ENCODE results near the gene KREMEN1. TPM values are rescaled to one million over a fixed set of nuclear protein-coding genes. Genes with fewer than 3 reads are reported as not detected.

The KREMEN1 gene
- total RNA-seq, 1 experiment from 2014 or later: 31.9 TPM

- H3K27ac ChIP-seq (ENCODE audit: low read depth, low read length): no peak overlapping the region
- ATAC-seq (no peak), DNase-seq (ENCODE audit: low read depth, low spot score) (no peak)
- TF ChIP-seq RAD21 (IDR thresholded peaks at IDR 0.05; ENCODE audit: low read depth): no peak
- no peak for TF ChIP-seq YY1 (IDR thresholded peaks at IDR 0.05; ENCODE audit: extremely low read depth, insufficient replicate concordance, low read depth, low read length)
- TF ChIP-seq MAX (IDR thresholded peaks at IDR 0.05): no peak
- no peak for TF ChIP-seq EGR1 (IDR thresholded peaks at IDR 0.05; ENCODE audit: low read depth)
- no peak for TF ChIP-seq SIN3A (IDR thresholded peaks at IDR 0.05; ENCODE audit: low read depth)
- TF ChIP-seq ZBTB33 (IDR thresholded peaks at IDR 0.05; ENCODE audit: extremely low read depth, insufficient replicate concordance, low read length): no peak
- TF ChIP-seq JUND (IDR thresholded peaks at IDR 0.05): no peak
- TF ChIP-seq CTCF (IDR thresholded peaks at IDR 0.05 in 2 of 3, conservative IDR thresholded peaks at IDR 0.05 in 1 of 3; ENCODE audit: borderline replicate concordance in 1 of 3, insufficient read depth in 1 of 3, low read depth in 2 of 3, low read length in 2 of 3): no peak
- no peak for TF ChIP-seq ATF3 (IDR thresholded peaks at IDR 0.05)
- no peak for TF ChIP-seq EZH2phosphoT487 (IDR thresholded peaks at IDR 0.05; ENCODE audit: borderline replicate concordance)
- TF ChIP-seq SRF (IDR thresholded peaks at IDR 0.05; ENCODE audit: low read depth): no peak
- no peak for TF ChIP-seq ZFX (IDR thresholded peaks at IDR 0.05)
- TF ChIP-seq ZNF274 (IDR thresholded peaks at IDR 0.05; ENCODE audit: low read depth, low read length): no peak
- no peak for TF ChIP-seq REST (IDR thresholded peaks at IDR 0.05; ENCODE audit: low read depth)
- no peak for TF ChIP-seq SP1 (IDR thresholded peaks at IDR 0.05; ENCODE audit: low read depth)
- no peak for TF ChIP-seq EZH2 (IDR thresholded peaks at IDR 0.05)
- no peak for TF ChIP-seq TCF7L2 (IDR thresholded peaks at IDR 0.05; ENCODE audit: borderline replicate concordance, extremely low read depth, insufficient read depth, insufficient read length)
- TF ChIP-seq CBX3 (IDR thresholded peaks at IDR 0.05; ENCODE audit: low read depth): no peak
- H3K4me2 ChIP-seq (ENCODE audit: low read length): no peak overlapping the region
- RAD21 ChIA-PET (ENCODE audit: low non-redundant PET in 1 of 2, low total read pairs in 2 of 2, uncharacterized antibody in 2 of 2, unreplicated experiment in 2 of 2): no interaction called here
- no peaks in the 10 kb centered on the region for H3K79me2 ChIP-seq (ENCODE audit: insufficient read depth, low read length)
- no peak overlapping the region for H2AFZ ChIP-seq (ENCODE audit: low read depth, low read length, poor library complexity, severe bottlenecking)
- no peak overlapping the region for H3K9ac ChIP-seq (ENCODE audit: low read length)
- no peaks in the 10 kb centered on the region for H3K9me2 ChIP-seq (ENCODE audit: insufficient read depth)
- no peaks in the 10 kb centered on the region for H3K4me1 ChIP-seq (ENCODE audit: control insufficient read depth in 1 of 2, insufficient read depth in 2 of 2, low read length in 2 of 2)
- CTCF ChIA-PET: no interaction called here
- POLR2A ChIA-PET: no interaction called here
- H3K9me3 ChIP-seq (ENCODE audit: control insufficient read depth in 1 of 2, insufficient read depth in 1 of 2, low read depth in 1 of 2, low read length in 2 of 2): no peaks in the 10 kb centered on the region
- intact Hi-C loops (cut with micrococcal nuclease): no loop called here
- BruUV-seq (replicated peaks): no TSS peak
- H3K27me3 ChIP-seq (ENCODE audit: insufficient read depth, low read length): no peaks in the 10 kb centered on the region
- H3K4me3 ChIP-seq (replicated peaks in 1 of 2; ENCODE audit: low read depth in 1 of 2, low read length in 2 of 2): no peak overlapping the region
- H4K20me1 ChIP-seq (ENCODE audit: insufficient read depth): no peaks in the 10 kb centered on the region
- H3K36me3 ChIP-seq (ENCODE audit: control insufficient read depth in 1 of 2, insufficient read depth in 2 of 2, low read length in 2 of 2): no peaks in the 10 kb centered on the region
Observed at GRCh38 chr22:29087012-29087411, 14.2 kb downstream of the KREMEN1 start.
